ENCODE results near the gene MDP1.
"Not testable (repeated sequence)": the region's sequence is repeated elsewhere in the genome, so short reads cannot be mapped to it uniquely, and the experiment has no call there.

Gene MDP1

GRCh38 chr14:24250354-24250753 is 34.5 kb upstream of the MDP1 start:
- DNase-seq (ENCODE audit: low spot score) = no peak

- no peak for DNase-seq (ENCODE audit: low spot score)
Observed at GRCh38 chr14:24249230-24250021, 33.6 kb upstream of the MDP1 start.

- no peak for DNase-seq (ENCODE audit: low spot score)
Observed at GRCh38 chr14:24247422-24247821, 31.6 kb upstream of the MDP1 start.

GRCh38 chr14:24246765-24247212 is 30.9 kb upstream of the MDP1 start:
- DNase-seq (ENCODE audit: low spot score) = no peak

- DNase-seq (ENCODE audit: low spot score) = not testable (repeated sequence)
Observed at GRCh38 chr14:24245350-24245749, 29.5 kb upstream of the MDP1 start.

GRCh38 chr14:24243336-24243836 is 27.5 kb upstream of the MDP1 start:
- no peak for DNase-seq (ENCODE audit: low spot score)

- DNase-seq (ENCODE audit: low spot score) = peak; percentile 94
Observed at GRCh38 chr14:24241829-24242443, 26.1 kb upstream of the MDP1 start.

- no peak for DNase-seq (ENCODE audit: low spot score)
Observed at GRCh38 chr14:24240110-24240918, 24.4 kb upstream of the MDP1 start.

- no peak for DNase-seq (ENCODE audit: low spot score)
Observed at GRCh38 chr14:24238527-24239037, 22.7 kb upstream of the MDP1 start.

GRCh38 chr14:24238123-24238522 is 22.3 kb upstream of the MDP1 start:
- DNase-seq (ENCODE audit: low spot score) = no peak

GRCh38 chr14:24237463-24237955 is 21.6 kb upstream of the MDP1 start:
- DNase-seq (ENCODE audit: low spot score) = no peak

- DNase-seq (ENCODE audit: low spot score) = no peak
Observed at GRCh38 chr14:24236689-24237462, 21.0 kb upstream of the MDP1 start.

GRCh38 chr14:24235804-24236688 is 20.2 kb upstream of the MDP1 start:
- DNase-seq (ENCODE audit: low spot score) = no peak

- DNase-seq (ENCODE audit: low spot score) = no peak
Observed at GRCh38 chr14:24234095-24235005, 18.5 kb upstream of the MDP1 start.

GRCh38 chr14:24233538-24233866 is 17.6 kb upstream of the MDP1 start:
- no peak for DNase-seq (ENCODE audit: low spot score)

- no peak for DNase-seq (ENCODE audit: low spot score)
Observed at GRCh38 chr14:24232645-24233537, 17.0 kb upstream of the MDP1 start, which contains the start of gene GMPR2. Gene GMPR2, plus strand, starts transcription at chr14:24232929. Its CDS starts 325 bp downstream, at chr14:24233254.

GRCh38 chr14:24232121-24232644 is 16.3 kb upstream of the MDP1 start, which contains the start of gene NEDD8:
Gene NEDD8, minus strand, starts transcription at chr14:24232367. Its CDS starts 100 bp downstream, at chr14:24232267.
- peak; percentile 94 for DNase-seq (ENCODE audit: low spot score)

Data from putamen (tissue), 1 donor.